ENCODE measurements around the gene RPS6KL1.
"Not testable (repeated sequence)": the region's sequence is repeated elsewhere in the genome, so short reads cannot be mapped to it uniquely, and the experiment has no call there.

Gene RPS6KL1

DNA sequence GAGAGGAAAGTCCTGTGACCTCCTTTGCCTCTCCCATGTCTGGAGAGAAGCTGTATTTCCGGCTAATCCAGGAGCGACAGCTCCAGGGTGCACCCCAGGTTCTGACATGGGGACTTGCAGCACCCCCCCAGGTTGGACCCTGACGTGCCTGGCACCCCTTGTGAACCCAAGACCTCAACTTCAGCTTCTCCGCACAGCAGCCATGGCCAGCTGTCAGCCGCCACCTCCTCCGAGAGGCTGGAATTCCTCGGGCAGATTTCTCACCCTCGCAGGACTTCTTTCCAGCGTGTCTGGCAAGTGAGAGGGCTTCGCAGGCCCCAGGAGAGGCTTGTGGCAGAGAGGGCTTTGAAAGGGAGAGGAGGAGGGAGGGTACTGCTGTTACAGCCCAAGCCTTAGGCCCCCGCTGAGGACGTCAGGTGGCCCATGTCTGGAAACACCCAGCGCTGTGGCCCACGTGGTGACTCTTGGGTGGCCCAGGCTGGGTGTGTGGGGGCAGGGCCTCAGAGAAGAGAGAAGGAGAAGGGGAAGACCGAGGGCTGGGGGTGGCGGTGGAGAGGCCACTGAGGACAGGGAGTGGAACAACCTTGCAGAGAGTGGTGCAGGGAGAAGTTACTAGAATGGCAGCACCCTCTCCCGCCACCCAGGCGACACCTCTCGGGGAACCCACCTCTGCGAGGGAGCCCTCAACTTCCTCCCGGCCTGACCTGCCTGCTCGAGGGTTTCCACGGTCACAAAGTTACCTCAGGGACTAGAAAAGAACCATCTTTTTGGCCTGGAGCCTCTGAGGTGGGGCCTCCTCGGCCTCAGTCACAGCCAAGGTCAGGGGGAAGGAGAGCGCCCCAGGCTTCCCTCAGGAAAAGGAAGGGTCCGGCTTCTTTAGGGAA lies 11.7 kb upstream of the RPS6KL1 start:
- DNase-seq (ENCODE audit: low read depth): no peak

DNA sequence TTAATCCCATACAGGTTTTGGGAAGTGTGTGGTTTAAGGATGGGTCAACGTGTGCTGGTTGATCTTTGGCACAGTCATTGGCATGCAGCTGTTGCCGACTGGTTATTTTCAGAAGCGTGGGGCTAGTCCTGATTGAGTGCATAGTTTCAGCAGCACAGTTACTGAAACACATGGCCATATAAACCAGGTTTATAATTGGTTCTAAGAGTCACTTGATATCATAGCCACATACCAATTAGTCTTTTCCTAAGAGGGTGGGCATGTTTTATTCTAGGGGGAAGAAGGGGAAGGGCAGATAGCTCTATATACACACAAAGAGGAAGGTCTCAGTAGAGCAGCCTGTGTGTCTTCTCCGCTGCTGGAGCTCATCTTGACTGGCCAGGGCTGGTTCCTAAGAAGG lies 11.0 kb upstream of the RPS6KL1 start:
- no peak for DNase-seq (ENCODE audit: low read depth)

- not testable (repeated sequence) for DNase-seq (ENCODE audit: low read depth)
Measured at GRCh38 chr14:74932936-74933335, 9.9 kb upstream of the RPS6KL1 start.

- DNase-seq (ENCODE audit: low read depth): no peak
Measured at GRCh38 chr14:74932401-74932901, 9.4 kb upstream of the RPS6KL1 start.

DNA sequence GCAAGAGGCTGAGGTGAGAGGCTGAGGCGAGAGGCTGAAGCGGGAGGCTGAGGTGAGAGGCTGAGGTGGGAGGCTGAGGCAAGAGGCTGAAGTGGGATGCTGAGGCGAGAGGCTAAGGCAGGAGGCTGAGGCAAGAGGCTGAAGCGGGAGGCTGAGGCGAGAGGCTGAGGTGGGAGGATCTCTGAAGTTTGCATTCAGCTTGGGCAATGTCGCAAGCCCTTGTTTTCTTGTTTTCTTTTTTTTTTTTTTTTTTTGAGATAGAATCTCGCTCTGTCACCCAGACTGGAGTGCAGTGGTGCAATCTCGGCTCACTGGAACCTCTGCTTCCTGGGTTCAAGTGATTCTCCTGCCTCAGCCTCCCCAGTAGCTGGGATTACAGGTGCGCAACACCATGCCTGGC lies 8.7 kb upstream of the RPS6KL1 start:
- not testable (repeated sequence) for DNase-seq (ENCODE audit: low read depth)

DNA sequence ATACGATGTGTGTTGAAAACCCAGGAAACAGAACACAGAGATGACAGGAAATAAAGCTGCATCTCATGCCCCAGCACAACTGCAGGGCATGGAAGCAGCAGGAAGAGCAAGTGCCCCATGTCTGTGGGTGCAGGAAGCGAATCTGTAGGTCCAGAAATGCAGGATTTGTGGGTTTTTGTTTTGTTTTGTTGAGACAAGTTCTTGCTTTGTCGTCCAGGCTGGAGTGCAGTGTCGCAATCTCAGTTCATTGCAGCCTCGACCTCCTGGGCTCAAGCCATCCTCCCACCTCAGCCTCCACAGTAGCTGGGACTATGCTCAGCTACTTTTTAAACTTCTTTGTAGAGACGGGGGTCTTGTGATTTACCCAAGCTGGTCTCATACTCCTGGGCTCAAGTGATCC lies 6.2 kb upstream of the RPS6KL1 start:
- no peak for DNase-seq (ENCODE audit: low read depth)

GRCh38 chr14:74927225-74927624 lies 4.2 kb upstream of the RPS6KL1 start:
- DNase-seq (ENCODE audit: low read depth): no peak

DNA sequence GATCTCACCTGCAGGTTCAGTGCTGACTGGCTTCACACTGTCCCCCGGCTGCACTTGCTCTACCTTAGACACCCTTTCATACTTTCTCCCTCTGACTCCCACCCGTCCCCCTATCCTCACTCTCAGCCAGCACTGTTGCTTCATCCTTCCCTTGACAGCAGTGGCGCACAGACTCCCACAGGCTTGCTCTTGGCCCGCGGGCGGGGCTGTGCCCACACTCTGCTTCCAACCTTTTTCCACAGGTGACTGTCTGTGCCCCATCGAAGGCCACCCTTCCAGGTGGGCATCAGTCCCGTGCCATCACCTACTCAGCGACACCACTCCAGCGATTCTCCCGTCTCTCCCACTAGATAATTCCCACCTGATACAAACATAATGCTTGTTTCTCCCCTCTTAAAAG lies 1.0 kb upstream of the RPS6KL1 start:
- no peak for DNase-seq (ENCODE audit: low read depth)

- DNase-seq (ENCODE audit: low read depth): no peak
Measured at GRCh38 chr14:74921987-74922751, 891 bp downstream of the RPS6KL1 start.

- no peak for DNase-seq (ENCODE audit: low read depth)
Measured at GRCh38 chr14:74921053-74921620, 1.9 kb downstream of the RPS6KL1 start.

DNA sequence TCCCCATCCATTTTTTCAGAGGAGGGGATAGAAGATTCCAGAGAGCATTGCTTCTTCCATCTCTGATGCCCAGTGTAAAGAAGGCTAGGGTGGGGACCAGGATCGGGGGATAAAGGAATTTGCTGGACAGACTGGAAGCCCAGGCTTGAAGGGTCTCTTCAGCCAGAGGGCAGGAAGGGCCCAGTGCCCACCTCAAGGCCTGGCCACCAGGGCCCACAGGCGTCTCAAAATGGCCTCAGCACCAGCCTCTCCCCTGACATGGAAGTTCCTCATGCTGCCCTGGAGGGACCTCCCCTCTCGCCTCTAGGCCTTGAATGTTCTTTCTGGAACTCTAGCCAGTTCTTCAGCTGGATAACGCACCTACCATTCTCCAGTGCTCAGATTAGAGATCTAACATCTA lies 2.8 kb downstream of the RPS6KL1 start:
- no peak for DNase-seq (ENCODE audit: low read depth)

- DNase-seq (ENCODE audit: low read depth): no peak
Measured at GRCh38 chr14:74919421-74920165, 3.5 kb downstream of the RPS6KL1 start.

GRCh38 chr14:74918380-74918779 lies 4.7 kb downstream of the RPS6KL1 start:
- no peak for DNase-seq (ENCODE audit: low read depth)

DNA sequence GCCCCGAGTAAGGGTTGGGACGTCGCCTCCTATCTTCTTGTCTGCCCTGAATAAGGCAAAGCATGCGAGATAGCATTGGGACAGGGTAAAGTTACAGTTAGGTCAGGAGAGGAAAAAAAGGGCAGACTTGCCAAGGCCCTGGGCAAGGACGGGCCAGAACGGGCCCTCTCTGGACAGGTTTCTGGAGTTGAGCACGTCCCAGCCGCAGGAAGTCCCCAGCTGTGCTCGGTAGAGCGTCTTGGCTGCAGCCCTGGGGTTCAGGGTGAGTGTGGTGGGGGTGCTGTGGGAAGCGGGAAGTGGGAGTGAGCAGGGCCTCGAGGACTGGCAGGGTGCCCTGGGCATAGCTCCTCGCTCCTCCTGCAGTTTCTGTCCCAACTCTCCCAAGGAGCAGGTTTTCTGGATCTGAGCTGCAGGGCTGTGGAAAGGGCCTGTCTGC lies 5.4 kb downstream of the RPS6KL1 start:
- no peak for DNase-seq (ENCODE audit: low read depth)

- no peak for DNase-seq (ENCODE audit: low read depth)
Measured at GRCh38 chr14:74917178-74917543, 5.9 kb downstream of the RPS6KL1 start.

GRCh38 chr14:74915826-74916225 lies 7.2 kb downstream of the RPS6KL1 start:
- DNase-seq (ENCODE audit: low read depth): no peak

DNA sequence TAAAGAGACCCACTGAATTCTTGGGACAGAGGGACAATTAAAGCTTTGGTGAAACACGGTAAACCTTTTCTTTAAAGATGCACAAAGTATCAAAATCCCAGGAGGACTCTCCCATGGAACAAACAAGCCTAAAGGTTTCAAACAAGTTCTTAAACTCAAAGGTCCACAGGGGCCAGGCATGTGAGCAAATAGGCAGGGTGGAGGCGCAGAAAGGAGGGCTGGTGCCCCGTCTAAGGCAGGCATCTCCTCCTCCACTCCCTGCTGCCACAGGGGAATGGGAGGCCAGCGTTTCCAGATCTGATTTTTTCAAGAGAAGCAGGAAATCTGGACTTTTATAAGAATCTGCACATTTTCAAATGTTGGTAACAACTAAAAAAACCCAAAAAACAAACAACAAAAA lies 7.6 kb downstream of the RPS6KL1 start:
- no peak for DNase-seq (ENCODE audit: low read depth)

DNA sequence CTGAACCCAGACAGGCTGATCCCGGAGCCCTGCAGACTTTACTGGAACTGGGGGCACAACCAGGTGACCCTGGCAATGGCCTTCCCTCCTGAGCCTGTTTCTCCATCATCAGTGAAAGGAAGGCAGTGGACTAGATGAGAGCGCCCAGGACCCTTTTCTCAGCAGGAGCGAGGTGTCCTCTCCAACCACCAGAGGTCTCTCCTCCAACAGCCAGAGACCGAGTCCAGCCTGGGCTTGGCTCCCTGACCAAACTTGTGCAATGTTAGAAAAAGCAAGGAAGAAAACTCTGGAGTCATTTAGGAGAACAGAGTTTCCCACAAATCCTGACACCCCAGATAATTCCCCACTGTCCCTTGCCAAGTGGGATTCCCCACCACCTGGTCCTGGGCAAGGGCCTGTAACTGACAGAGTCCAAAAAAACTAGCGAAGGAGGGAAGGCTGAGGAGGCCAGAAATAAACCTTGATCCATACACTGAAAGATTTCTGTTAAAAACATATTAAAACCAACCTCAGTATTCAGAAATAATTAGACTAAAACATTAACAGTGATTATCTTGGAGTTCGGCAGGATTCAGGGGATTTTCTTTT lies 9.0 kb downstream of the RPS6KL1 start:
- DNase-seq (ENCODE audit: low read depth): peak; percentile 17

DNA sequence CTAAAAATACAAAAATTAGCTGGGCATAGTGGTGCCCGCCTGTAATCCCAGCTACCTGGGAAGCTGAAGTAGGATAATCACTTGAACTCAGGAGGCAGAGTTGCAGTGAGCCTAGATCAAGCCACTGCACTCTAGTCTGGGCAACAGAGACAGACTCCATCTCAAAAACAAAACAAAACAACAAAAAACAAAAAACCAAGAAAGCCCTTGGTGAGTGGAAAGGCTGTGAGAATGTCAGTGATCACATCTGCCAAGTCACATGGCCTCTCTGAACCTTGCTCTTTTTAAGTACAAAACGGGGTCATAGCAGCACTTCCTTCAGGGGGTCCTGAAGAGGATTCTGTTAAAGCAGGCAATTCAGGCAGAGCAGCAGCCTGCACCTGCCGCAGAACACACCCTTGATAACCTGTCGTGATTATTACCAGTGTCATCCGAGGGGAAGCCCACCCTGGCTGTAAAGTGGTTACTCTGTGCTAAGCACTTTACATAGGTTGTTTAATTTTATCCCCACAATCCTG lies 9.6 kb downstream of the RPS6KL1 start:
- no peak for DNase-seq (ENCODE audit: low read depth)

GRCh38 chr14:74912801-74913200 lies 10.3 kb downstream of the RPS6KL1 start:
- no peak for DNase-seq (ENCODE audit: low read depth)

DNA sequence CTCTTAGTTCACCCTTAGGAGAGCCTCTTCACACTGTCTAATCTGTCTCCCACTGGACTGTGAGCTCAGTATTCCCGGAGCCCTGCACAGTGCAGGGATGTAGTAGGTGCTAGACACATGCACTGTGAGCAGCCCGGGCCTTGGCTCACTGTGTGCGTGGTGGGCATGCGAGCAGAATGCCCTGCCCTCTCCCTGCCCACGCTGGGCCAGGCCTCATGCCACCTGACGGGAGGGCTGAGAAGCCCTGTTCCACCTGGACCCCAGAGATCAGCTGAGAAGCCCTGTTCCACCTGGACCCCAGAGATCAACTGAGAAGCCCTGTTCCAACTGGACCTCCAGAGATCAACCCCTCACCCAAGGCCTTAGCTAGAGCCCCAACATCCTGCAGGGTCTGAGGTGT lies 10.9 kb downstream of the RPS6KL1 start:
- DNase-seq (ENCODE audit: low read depth): no peak
